Body of pancreas (tissue), 4 donors: ENCODE results near the gene CLDN12.

Experiments used
- CTCF ChIP-seq, 7 experiments: fragments of 450-650 bp in 4 of 7; fragments of 200-600 bp in 3 of 7; sonication (generic) in 3 of 7; IDR thresholded peaks; one replicate each; pipeline ENCODE4 v1.5.1; 2016 to 2019; ENCODE audit warnings: antibody characterized with exemption in 7 of 7
- POLR2A ChIP-seq, 3 donors: fragments of 450-650 bp; IDR thresholded peaks; one replicate each; pipeline ENCODE4 v1.6.1; 2016; ENCODE audit warnings: antibody characterized with exemption in 3 of 3, mild to moderate bottlenecking in 2 of 3

DNA sequence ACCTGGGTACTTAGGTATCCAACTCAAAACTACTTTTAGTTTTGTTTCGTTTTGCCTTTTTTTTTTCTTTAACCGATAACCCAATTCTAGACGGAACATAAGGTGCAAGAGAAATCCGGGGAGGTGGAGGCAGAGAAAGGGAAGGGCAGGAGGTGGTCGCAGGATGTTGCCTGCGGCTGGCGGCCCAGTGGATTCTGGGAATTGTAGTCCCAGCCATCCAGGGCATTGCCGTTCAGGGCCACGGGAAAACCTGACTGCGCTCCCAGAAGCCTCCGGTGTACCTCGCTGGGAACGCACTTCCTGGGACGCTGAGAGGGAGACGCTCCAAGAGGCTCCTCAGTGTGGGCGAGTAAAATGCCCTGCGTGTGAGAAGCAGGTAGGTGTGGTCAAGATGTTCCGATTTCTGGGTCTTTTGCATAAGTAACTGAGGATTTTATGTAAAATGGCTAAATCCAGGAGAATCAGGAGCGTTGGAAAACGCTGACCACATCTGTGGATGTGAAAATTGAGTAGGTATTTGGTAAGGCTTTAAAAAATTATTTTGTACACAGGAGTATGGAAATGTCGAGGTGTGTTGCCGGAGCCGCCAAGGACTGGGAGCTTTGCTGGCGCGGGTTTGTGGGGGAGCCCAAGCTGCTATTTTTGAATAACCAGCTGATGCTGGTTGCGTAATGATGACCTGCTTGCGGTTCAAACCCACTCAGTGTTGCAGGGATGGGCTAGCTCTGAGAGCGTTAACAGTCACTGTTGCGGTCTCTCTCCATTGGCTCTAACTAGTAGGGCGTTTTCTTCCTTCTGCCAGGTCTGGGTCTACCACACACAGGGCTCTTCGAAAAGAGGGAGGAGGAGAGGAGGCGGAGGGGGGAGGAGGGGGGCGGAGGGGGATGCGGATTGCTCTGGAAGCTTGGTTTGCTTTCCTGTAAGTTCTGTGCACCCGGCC is at the start of gene CLDN12:
- TF ChIP-seq CTCF (IDR thresholded peaks at IDR 0.05) (peak in 1 of 7 experiments; percentile 7), POLR2A (IDR thresholded peaks at IDR 0.05) (peak; percentile 43 to 93 (median 91))
